ENCODE data around the gene CD81.
A peak's percentile ranks its signal among the peaks of the same experiment; 100 is the strongest.

The CD81 gene

GRCh38 chr11:2426826-2427521 is 49.9 kb downstream of the CD81 start:
- Histone ChIP-seq H3K4me3 (ENCODE audit: severe bottlenecking) (no peak overlapping the region), H3K27me3 (ENCODE audit: insufficient read depth, poor library complexity, severe bottlenecking) (no peaks in the 10 kb centered on the region), H3K27ac (ENCODE audit: poor library complexity, severe bottlenecking) (no peak overlapping the region), H3K4me1 (ENCODE audit: insufficient read depth, poor library complexity, severe bottlenecking) (no peaks in the 10 kb centered on the region), H3K36me3 (ENCODE audit: low read depth) (no peaks in the 10 kb centered on the region), H3K9me3 (ENCODE audit: severe bottlenecking) (no peaks in the 10 kb centered on the region)
- no peak for DNase-seq (ENCODE audit: low spot score)
- ATAC-seq (ENCODE audit: low read depth) = no peak
- no peak for TF ChIP-seq CTCF (IDR thresholded peaks at IDR 0.05; ENCODE audit: poor library complexity, severe bottlenecking)

GRCh38 chr11:2427721-2428321 is 50.7 kb downstream of the CD81 start:
- Histone ChIP-seq H3K36me3 (ENCODE audit: low read depth) (no peaks in the 10 kb centered on the region), H3K27me3 (ENCODE audit: insufficient read depth, poor library complexity, severe bottlenecking) (no peaks in the 10 kb centered on the region), H3K9me3 (ENCODE audit: severe bottlenecking) (no peaks in the 10 kb centered on the region), H3K27ac (ENCODE audit: poor library complexity, severe bottlenecking) (no peak overlapping the region), H3K4me1 (ENCODE audit: insufficient read depth, poor library complexity, severe bottlenecking) (no peaks in the 10 kb centered on the region), H3K4me3 (ENCODE audit: severe bottlenecking) (no peak overlapping the region)
- TF ChIP-seq CTCF (IDR thresholded peaks at IDR 0.05; ENCODE audit: poor library complexity, severe bottlenecking) = no peak
- ATAC-seq (ENCODE audit: low read depth) (no peak), DNase-seq (ENCODE audit: low spot score) (no peak)

GRCh38 chr11:2428322-2428795 is 51.2 kb downstream of the CD81 start:
- ATAC-seq (ENCODE audit: low read depth) (peak; percentile 52; the same call in 1 of the 3 replicates), DNase-seq (ENCODE audit: low spot score) (no peak)
- Histone ChIP-seq H3K36me3 (ENCODE audit: low read depth) (no peaks in the 10 kb centered on the region), H3K27me3 (ENCODE audit: insufficient read depth, poor library complexity, severe bottlenecking) (no peaks in the 10 kb centered on the region), H3K27ac (ENCODE audit: poor library complexity, severe bottlenecking) (no peak overlapping the region), H3K4me3 (ENCODE audit: severe bottlenecking) (no peak overlapping the region), H3K9me3 (ENCODE audit: severe bottlenecking) (no peaks in the 10 kb centered on the region), H3K4me1 (ENCODE audit: insufficient read depth, poor library complexity, severe bottlenecking) (no peaks in the 10 kb centered on the region)
- peak; percentile 56 for TF ChIP-seq CTCF (IDR thresholded peaks at IDR 0.05; ENCODE audit: poor library complexity, severe bottlenecking)

- Histone ChIP-seq H3K27ac (ENCODE audit: poor library complexity, severe bottlenecking) (no peak overlapping the region), H3K4me3 (ENCODE audit: severe bottlenecking) (no peak overlapping the region), H3K27me3 (ENCODE audit: insufficient read depth, poor library complexity, severe bottlenecking) (no peaks in the 10 kb centered on the region), H3K9me3 (ENCODE audit: severe bottlenecking) (no peaks in the 10 kb centered on the region), H3K4me1 (ENCODE audit: insufficient read depth, poor library complexity, severe bottlenecking) (no peaks in the 10 kb centered on the region), H3K36me3 (ENCODE audit: low read depth) (no peaks in the 10 kb centered on the region)
- no peak for DNase-seq (ENCODE audit: low spot score)
- no peak for ATAC-seq (ENCODE audit: low read depth)
- no peak for TF ChIP-seq CTCF (IDR thresholded peaks at IDR 0.05; ENCODE audit: poor library complexity, severe bottlenecking)
Observed at GRCh38 chr11:2431395-2431794, 54.3 kb downstream of the CD81 start.

GRCh38 chr11:2432171-2432621 is 55.1 kb downstream of the CD81 start:
- Histone ChIP-seq H3K36me3 (ENCODE audit: low read depth) (no peaks in the 10 kb centered on the region), H3K4me3 (ENCODE audit: severe bottlenecking) (no peak overlapping the region), H3K27ac (ENCODE audit: poor library complexity, severe bottlenecking) (no peak overlapping the region), H3K27me3 (ENCODE audit: insufficient read depth, poor library complexity, severe bottlenecking) (no peaks in the 10 kb centered on the region), H3K4me1 (ENCODE audit: insufficient read depth, poor library complexity, severe bottlenecking) (no peaks in the 10 kb centered on the region), H3K9me3 (ENCODE audit: severe bottlenecking) (no peaks in the 10 kb centered on the region)
- DNase-seq (ENCODE audit: low spot score) = peak; percentile 48
- TF ChIP-seq CTCF (IDR thresholded peaks at IDR 0.05; ENCODE audit: poor library complexity, severe bottlenecking) = no peak
- no peak for ATAC-seq (ENCODE audit: low read depth)

Measured in RWPE2 (cell line).